K562 (cell line): ENCODE measurements around the gene CCDC9B. TPM values are rescaled to one million over a fixed set of nuclear protein-coding genes. Genes with fewer than 3 reads are reported as not detected.

ENCODE experiments used
- ATAC-seq: fragments of 200-7000 bp; cut with Tn5 transposase; 3 replicates; pipeline ENCODE4 v1.9.1; 2020; ENCODE audit warnings: moderate library complexity
- BruUV-seq: library from RNA; stranded (reverse); fragments of 400-500 nt; replicated peaks from 2 replicates; lab custom pipeline; 2021; lab: Mats Ljungman, UMichigan
- CTCF ChIA-PET: fragments of 300-600 bp; formaldehyde crosslinking; extraction: SDS; loops from one replicate; lab custom pipeline; 2021; ENCODE audit warnings: low intra/inter-chr PET ratio; lab: Yijun Ruan, JAX
- POLR2A ChIA-PET: fragments of 300-600, 350-650 bp; sonication (Branson Sonifier 250); formaldehyde crosslinking; extraction: SDS; loops from one replicate; lab custom pipeline; 2021; ENCODE audit warnings: antibody characterized with exemption, inconsistent platforms; lab: Yijun Ruan, JAX
- DNase-seq, 4 experiments: peaks; one replicate each; pipeline versions ENCODE4 v3.0.0 to v3.0.0-alpha.2; 2011 to 2018; ENCODE audit warnings: low spot score in 3 of 4, mixed read lengths in 3 of 4; ENCODE audit errors: extremely low read depth in 1 of 4
- FAIRE-seq: peaks from 2 replicates; lab custom pipeline; 2011; peaks lifted over from hg19 to GRCh38; lab: Jason Lieb, UNC
- H2AFZ ChIP-seq: 2 replicates; pipeline ENCODE4 v1.6.0; 2011; ENCODE audit warnings: low read depth, low read length, control low read depth, inconsistent platforms
- H3K27ac ChIP-seq: fragments of 200-600 bp; 3 replicates; pipeline ENCODE4 v1.8.0; 2011; ENCODE audit warnings: low read depth, mild to moderate bottlenecking, control low read depth, inconsistent platforms, low read length, moderate library complexity, mixed read lengths; ENCODE audit errors: extremely low read depth
- H3K27me3 ChIP-seq, 2 experiments: fragments of 300-600 bp in 1 of 2; 2 replicates in 1 of 2; 3 replicates in 1 of 2; pipeline versions ENCODE4 v1.6.0 to v1.8.0; 2011; ENCODE audit warnings: inconsistent platforms in 2 of 2, low read length in 2 of 2, mild to moderate bottlenecking in 1 of 2, mixed read lengths in 1 of 2, moderate library complexity in 1 of 2; ENCODE audit not compliant: control insufficient read depth in 2 of 2, insufficient read depth in 2 of 2
- H3K36me3 ChIP-seq: fragments of 300-600 bp; 3 replicates; pipeline ENCODE4 v1.8.0; 2011; ENCODE audit warnings: mild to moderate bottlenecking, low read length, inconsistent platforms; ENCODE audit not compliant: control insufficient read depth, insufficient read depth
- H3K4me1 ChIP-seq, 2 experiments: fragments of 200-600 bp in 1 of 2; replicated peaks in 1 of 2; 2 replicates in 1 of 2; 3 replicates in 1 of 2; pipeline versions ENCODE4 v1.5.1 to v1.8.0; 2011; ENCODE audit warnings: inconsistent platforms in 2 of 2, low read length in 2 of 2, mild to moderate bottlenecking in 1 of 2, mixed read lengths in 1 of 2, moderate library complexity in 1 of 2; ENCODE audit not compliant: control insufficient read depth in 2 of 2, insufficient read depth in 2 of 2
- H3K4me2 ChIP-seq: 2 replicates; pipeline ENCODE4 v1.6.1; 2011; ENCODE audit warnings: low read length, control low read depth, inconsistent platforms, mixed read lengths; ENCODE audit not compliant: insufficient read depth
- H3K4me3 ChIP-seq: fragments of 200-600 bp; sonication (generic), shearing (Covaris generic); 2 replicates; pipeline ENCODE4 v1.5.1; 2016; ENCODE audit warnings: control low read depth, inconsistent platforms
- H3K79me2 ChIP-seq: fragments of 200-600 bp; 3 replicates; pipeline ENCODE4 v1.8.0; 2011; ENCODE audit warnings: low read length, inconsistent platforms; ENCODE audit not compliant: control insufficient read depth, insufficient read depth
- H3K9ac ChIP-seq, 2 experiments: 2 replicates each; pipeline versions ENCODE4 v1.6.0 to v1.6.1; 2011; ENCODE audit warnings: low read depth in 2 of 2, low read length in 2 of 2, control low read depth in 1 of 2, inconsistent platforms in 1 of 2, mild to moderate bottlenecking in 1 of 2, mixed read lengths in 1 of 2; ENCODE audit not compliant: insufficient read depth in 1 of 2
- H3K9me1 ChIP-seq: one replicate; pipeline ENCODE4 v1.6.0; 2011; ENCODE audit warnings: inconsistent platforms, mild to moderate bottlenecking, low read length, moderate library complexity; ENCODE audit not compliant: control insufficient read depth, insufficient read depth
- H3K9me3 ChIP-seq: replicated peaks from 2 replicates; pipeline ENCODE4 v1.5.1; 2011; ENCODE audit warnings: low read depth, low read length, inconsistent platforms; ENCODE audit not compliant: control insufficient read depth, insufficient read depth
- H4K20me1 ChIP-seq: replicated peaks from 2 replicates; pipeline ENCODE4 v1.6.1; 2011; ENCODE audit warnings: low read length, inconsistent platforms, mixed read lengths; ENCODE audit not compliant: control insufficient read depth, insufficient read depth
- NR2C1 ChIP-seq, 2 experiments: fragments of 450-650 bp; IDR thresholded peaks; 2 replicates each; pipeline ENCODE4 v1.6.1; 2017; ENCODE audit warnings: mild to moderate bottlenecking in 2 of 2, antibody characterized with exemption in 1 of 2, inconsistent platforms in 1 of 2, missing compliant biosample characterization in 1 of 2, missing genetic modification characterization in 1 of 2
- ZNF121 ChIP-seq: sonication (generic); formaldehyde crosslinking; conservative IDR thresholded peaks from 2 replicates; pipeline ENCODE4 v1.8.0; 2022; ENCODE audit warnings: missing genetic modification reagents
- WGBS: fragments of 100-300 bp; shearing (Covaris generic); methylation state at CpG from one replicate; pipeline ENCODE4 v1.1.6; 2016; ENCODE audit warnings: low coverage, mixed read lengths; ENCODE audit not compliant: insufficient coverage; ENCODE audit errors: missing lambda C conversion rate; 5-methylcytosine and 5-hydroxymethylcytosine counted together
- in situ Hi-C: fragments of 300-500 bp; cut with MboI; formaldehyde crosslinking; loops from 4 replicates; pipeline ENCODE4 v1.15.0; 2018; ENCODE audit warnings: inconsistent platforms, mixed read lengths
- intact Hi-C: fragments of 100-400 bp; cut with micrococcal nuclease; formaldehyde crosslinking; loops from 2 replicates; pipeline ENCODE4 v1.14.2; 2022
- polyA plus RNA-seq, 8 experiments: library from polyadenylated mRNA; depleted of rRNA in 4 of 8; stranded (reverse) in 5 of 8; unstranded in 3 of 8; fragments of >200 nt; fragmentation: Nextera tagmentation in 2 of 8; fragmentation: Illumina TruSeq in 1 of 8; extraction: Ambion mirVana in 2 of 8; extraction: Trizol in 1 of 8; gene quantifications; 2 replicates each; pipeline versions ENCODE4 v1.2.1 to v1.2.3, GENCODE V29; 2011 to 2014; ENCODE audit warnings: inconsistent platforms in 1 of 8, missing spikeins in 1 of 8
- total RNA-seq, 7 experiments: library from RNA; depleted of rRNA in 6 of 7; stranded (reverse); fragments of >200 nt in 6 of 7; fragmentation: Illumina TruSeq in 2 of 7; extraction: Trizol in 2 of 7; gene quantifications; 2 replicates each; pipeline versions ENCODE4 v1.2.1 to v1.2.3, GENCODE V29; 2011 to 2021; ENCODE audit warnings: low replicate concordance in 1 of 7
- TF ChIP-seq, protein P1 (sequence below): fragments of 250-450 bp; sonication (Bioruptor Pico); IDR thresholded peaks from 2 replicates; pipeline ENCODE4 v1.5.0; 2020; ENCODE audit warnings: mild to moderate bottlenecking

CCDC9B gene
- total and polyA plus RNA-seq, 9 of the 15 experiments (the other 6 are each of a cell fraction or from before 2014, with no cell fraction given), result 0.01 to 0.47 (median 0.15) TPM; not detected in 1

DNA sequence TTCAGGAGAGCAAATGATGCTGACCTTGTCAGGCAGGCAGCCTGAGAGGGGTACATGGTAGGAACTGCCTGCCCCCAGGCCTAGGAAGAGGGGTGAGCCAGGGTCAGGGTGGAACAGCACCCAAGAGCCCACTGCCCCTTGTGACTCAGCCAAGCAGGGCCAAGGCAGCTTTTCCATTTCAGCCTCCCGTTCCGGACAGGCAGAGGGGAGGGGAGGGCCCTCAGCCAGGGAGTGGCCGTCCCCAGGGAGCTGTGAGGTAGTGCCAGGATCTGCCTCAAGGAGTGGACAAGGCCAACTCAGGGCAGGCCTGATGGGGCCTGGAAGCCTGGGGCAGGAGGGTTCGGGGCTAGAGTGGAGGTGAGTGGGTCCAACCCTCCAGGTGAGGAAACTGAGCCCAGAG is 52.8 kb downstream of the CCDC9B start:
- CTCF ChIA-PET, result no interaction called here
- no peak overlapping the region for H3K27ac ChIP-seq
- peaks cover 0 to 33% of the 10 kb centered on the region in 2 experiments; a peak in 3 of 5 replicates for H3K4me1 ChIP-seq
- no peaks in the 10 kb centered on the region for H3K9me1 ChIP-seq
- ATAC-seq (no peak), FAIRE-seq (no peak), DNase-seq (peak in 1 of 4 experiments; percentile 28)
- no peak overlapping the region for H3K4me2 ChIP-seq
- H3K9ac ChIP-seq, result 0 out of 4 replicates have a peak overlapping the region, but pooled peaks of 1 of the 2 experiments have one; percentile 51
- no peak overlapping the region for H3K4me3 ChIP-seq
- in situ Hi-C loops, result no loop called here
- intact Hi-C loops, result no loop called here
- H3K27me3 ChIP-seq, result peaks cover 3 to 12% of the 10 kb centered on the region in 2 experiments; a peak in 4 of 5 replicates
- H3K79me2 ChIP-seq, result no peaks in the 10 kb centered on the region
- POLR2A ChIA-PET, result interaction anchor here (0.6 to 1.4 kb wide), 4 partner anchors 13 to 49 kb away, joined by 3 to 5 read pairs (median 4); partner anchors contain the start of gene PAK6
- no peaks in the 10 kb centered on the region for H4K20me1 ChIP-seq
- no TSS peak for BruUV-seq
- TF ChIP-seq ZNF121 (CRISPR knock-in tag) (0 out of 2 replicates have a peak, but pooled peaks have one; percentile 4), NR2C1 (IDR thresholded peaks at IDR 0.05) (no peak), NR2C1 (tag; IDR thresholded peaks at IDR 0.05) (no peak)
- no peak overlapping the region for H2AFZ ChIP-seq
- H3K9me3 ChIP-seq, result no peaks in the 10 kb centered on the region
- no peaks in the 10 kb centered on the region for H3K36me3 ChIP-seq
- WGBS, result 27% methylated on average over 1 of the region's 4 CpGs

DNA sequence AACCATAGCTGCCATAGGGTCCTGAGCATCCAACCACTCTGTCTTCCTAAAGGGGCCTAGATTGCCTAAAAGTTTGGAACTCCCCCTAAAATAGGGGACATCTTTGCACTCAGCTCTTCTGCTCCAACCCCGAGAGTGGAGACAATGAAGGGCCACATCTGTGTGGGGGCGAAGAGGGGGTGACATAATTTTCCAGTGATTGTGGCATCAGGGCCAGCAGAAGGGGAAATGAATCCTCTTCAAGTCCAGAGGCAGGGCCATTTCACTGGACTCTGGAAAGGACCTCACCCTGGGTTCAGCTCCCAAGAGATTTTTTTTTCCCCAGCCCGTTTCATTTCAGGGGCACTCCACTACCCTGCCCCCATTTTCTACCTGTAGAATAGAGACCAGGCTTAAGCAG is 53.2 kb downstream of the CCDC9B start:
- ATAC-seq (no peak), FAIRE-seq (no peak), DNase-seq (no peak)
- in situ Hi-C loops, result no loop called here
- Histone ChIP-seq H3K9me1 (no peaks in the 10 kb centered on the region), H3K27ac (no peak overlapping the region), H2AFZ (no peak overlapping the region), H3K9me3 (no peaks in the 10 kb centered on the region), H3K79me2 (no peaks in the 10 kb centered on the region), H4K20me1 (no peaks in the 10 kb centered on the region), H3K36me3 (no peaks in the 10 kb centered on the region), H3K27me3 (peaks cover 3 to 9% of the 10 kb centered on the region in 2 experiments; a peak in 3 of 5 replicates), H3K4me2 (no peak overlapping the region), H3K4me3 (no peak overlapping the region), H3K4me1 (peaks cover 0 to 37% of the 10 kb centered on the region in 2 experiments; a peak in 3 of 5 replicates), H3K9ac (no peak overlapping the region; a peak in 1 of 4 replicates)
- intact Hi-C loops, result no loop called here
- CTCF ChIA-PET, result no interaction called here
- WGBS, result 33% methylated on average over 3 of the region's 3 CpGs
- BruUV-seq, result no TSS peak
- POLR2A ChIA-PET, result interaction anchor here (1.2 to 1.4 kb wide), 2 partner anchors 14 to 15 kb away, joined by 5 read pairs; no protein-coding TSS in a partner anchor
- TF ChIP-seq, protein P1, sequence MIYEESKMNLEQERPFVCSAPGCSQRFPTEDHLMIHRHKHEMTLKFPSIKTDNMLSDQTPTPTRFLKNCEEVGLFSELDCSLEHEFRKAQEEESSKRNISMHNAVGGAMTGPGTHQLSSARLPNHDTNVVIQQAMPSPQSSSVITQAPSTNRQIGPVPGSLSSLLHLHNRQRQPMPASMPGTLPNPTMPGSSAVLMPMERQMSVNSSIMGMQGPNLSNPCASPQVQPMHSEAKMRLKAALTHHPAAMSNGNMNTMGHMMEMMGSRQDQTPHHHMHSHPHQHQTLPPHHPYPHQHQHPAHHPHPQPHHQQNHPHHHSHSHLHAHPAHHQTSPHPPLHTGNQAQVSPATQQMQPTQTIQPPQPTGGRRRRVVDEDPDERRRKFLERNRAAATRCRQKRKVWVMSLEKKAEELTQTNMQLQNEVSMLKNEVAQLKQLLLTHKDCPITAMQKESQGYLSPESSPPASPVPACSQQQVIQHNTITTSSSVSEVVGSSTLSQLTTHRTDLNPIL (CRISPR knock-in tag), result no peak
